Gastrocnemius medialis (tissue), 4 donors: ENCODE results near the gene AK8. TPM values are rescaled to one million over a fixed set of nuclear protein-coding genes. Genes with fewer than 3 reads are reported as not detected.

Source experiments
- ATAC-seq, 2 donors: fragments of 150-250 bp; one replicate each; pipeline ENCODE4 v1.9.1; 2016
- DNase-seq, 2 donors: peaks; one replicate each; pipeline ENCODE4 v3.0.0-alpha.2; 2019
- H3K27ac ChIP-seq, 4 donors: fragments of 200-600 bp; sonication (generic); 1 replicate in 1 of 4; 2 replicates in 3 of 4; pipeline ENCODE4 v1.5.1; 2016 to 2018; ENCODE audit warnings: mild to moderate bottlenecking in 2 of 4, moderate library complexity in 1 of 4
- H3K27me3 ChIP-seq, 3 donors: fragments of 200-600 bp; sonication (generic) in 2 of 3; 1 replicate in 1 of 3; 2 replicates in 2 of 3; pipeline versions ENCODE4 v1.5.1 to v1.6.0; 2016 to 2019; ENCODE audit warnings: mild to moderate bottlenecking in 1 of 3, moderate library complexity in 1 of 3
- H3K36me3 ChIP-seq, 2 donors: fragments of 200-600 bp; sonication (generic) in 1 of 2; one replicate each; pipeline ENCODE4 v1.5.1; 2017 to 2018
- H3K4me1 ChIP-seq, 2 donors: fragments of 200-600 bp; sonication (generic) in 1 of 2; one replicate each; pipeline ENCODE4 v1.5.1; 2016 to 2017; ENCODE audit warnings: mild to moderate bottlenecking in 2 of 2
- H3K4me3 ChIP-seq, 4 donors: fragments of 200-600 bp; sonication (generic) in 3 of 4; 1 replicate in 1 of 4; 2 replicates in 3 of 4; pipeline ENCODE4 v1.5.1; 2016 to 2019; ENCODE audit warnings: mild to moderate bottlenecking in 2 of 4
- H3K9me3 ChIP-seq, 3 donors: fragments of 200-600 bp; sonication (generic) in 2 of 3; 1 replicate in 1 of 3; 2 replicates in 2 of 3; pipeline ENCODE4 v1.5.1; 2016 to 2019
- POLR2A ChIP-seq, 2 donors: fragments of 450-650 bp; IDR thresholded peaks; one replicate each; pipeline ENCODE4 v1.6.1; 2017; ENCODE audit warnings: antibody characterized with exemption in 2 of 2, mild to moderate bottlenecking in 2 of 2, moderate library complexity in 2 of 2
- in situ Hi-C, 4 donors: fragments of 200-750 bp; cut with MboI; loops; one replicate each; pipeline versions ENCODE4 v1.15.0 to v1.8.0; 2017; ENCODE audit warnings: low sequenced_read_pairs in 4 of 4
- intact Hi-C: fragments of 100-400 bp; cut with DNase I; formaldehyde crosslinking; loops from one replicate; pipeline ENCODE4 v1.15.1; 2023; ENCODE audit warnings: low total_unique reads
- total RNA-seq, 4 donors: library from RNA; depleted of rRNA; stranded (reverse); fragments of >200 nt; gene quantifications; one replicate each; pipeline versions ENCODE4 v1.1.0 to v1.2.3, GENCODE V29; 2016
- TF ChIP-seq, protein P1 (sequence below), 5 experiments: fragments of 450-650 bp in 3 of 5; fragments of 200-600 bp in 2 of 5; sonication (generic) in 2 of 5; IDR thresholded peaks in 4 of 5; conservative IDR thresholded peaks in 1 of 5; 1 replicate in 4 of 5; 2 replicates in 1 of 5; pipeline ENCODE4 v1.5.1; 2016 to 2019; ENCODE audit warnings: antibody characterized with exemption in 5 of 5, mild to moderate bottlenecking in 3 of 5, moderate library complexity in 3 of 5

Gene AK8
- total RNA-seq, 4 donors from 2014 or later, result not detected

DNA sequence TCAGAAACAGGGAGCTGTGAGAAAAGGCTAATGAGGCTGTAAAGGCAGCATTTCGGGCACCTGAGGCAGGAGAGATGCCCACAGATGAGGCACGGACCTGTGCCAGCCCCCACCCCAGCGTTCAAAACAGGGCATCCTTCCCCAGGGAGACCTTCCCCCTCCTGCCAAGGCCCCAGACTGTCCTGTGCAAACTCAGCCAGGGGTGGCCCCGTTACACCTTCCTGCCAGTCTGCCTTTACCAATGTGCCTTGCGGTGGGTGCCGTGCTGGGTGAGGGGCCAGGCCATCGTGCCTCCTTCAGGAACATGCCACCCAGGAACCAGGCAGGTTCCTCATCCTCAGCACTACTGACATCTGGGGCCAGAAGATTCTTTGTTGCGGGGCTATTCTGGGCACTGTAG is 53.9 kb downstream of the AK8 start:
- H3K27ac ChIP-seq, result no peak overlapping the region
- H3K36me3 ChIP-seq, result no peaks in the 10 kb centered on the region
- in situ Hi-C loops, result no loop called here
- TF ChIP-seq, protein P1, sequence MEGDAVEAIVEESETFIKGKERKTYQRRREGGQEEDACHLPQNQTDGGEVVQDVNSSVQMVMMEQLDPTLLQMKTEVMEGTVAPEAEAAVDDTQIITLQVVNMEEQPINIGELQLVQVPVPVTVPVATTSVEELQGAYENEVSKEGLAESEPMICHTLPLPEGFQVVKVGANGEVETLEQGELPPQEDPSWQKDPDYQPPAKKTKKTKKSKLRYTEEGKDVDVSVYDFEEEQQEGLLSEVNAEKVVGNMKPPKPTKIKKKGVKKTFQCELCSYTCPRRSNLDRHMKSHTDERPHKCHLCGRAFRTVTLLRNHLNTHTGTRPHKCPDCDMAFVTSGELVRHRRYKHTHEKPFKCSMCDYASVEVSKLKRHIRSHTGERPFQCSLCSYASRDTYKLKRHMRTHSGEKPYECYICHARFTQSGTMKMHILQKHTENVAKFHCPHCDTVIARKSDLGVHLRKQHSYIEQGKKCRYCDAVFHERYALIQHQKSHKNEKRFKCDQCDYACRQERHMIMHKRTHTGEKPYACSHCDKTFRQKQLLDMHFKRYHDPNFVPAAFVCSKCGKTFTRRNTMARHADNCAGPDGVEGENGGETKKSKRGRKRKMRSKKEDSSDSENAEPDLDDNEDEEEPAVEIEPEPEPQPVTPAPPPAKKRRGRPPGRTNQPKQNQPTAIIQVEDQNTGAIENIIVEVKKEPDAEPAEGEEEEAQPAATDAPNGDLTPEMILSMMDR (IDR thresholded peaks at IDR 0.05 in 4 of 5, conservative IDR thresholded peaks at IDR 0.05 in 1 of 5), result no peak
- no peak for TF ChIP-seq POLR2A (IDR thresholded peaks at IDR 0.05)
- no peak overlapping the region for H3K4me3 ChIP-seq
- ATAC-seq, result no peak
- intact Hi-C loops, result no loop called here
- peaks cover 4 to 16% (median 12%) of the 10 kb centered on the region in 3 donors for H3K27me3 ChIP-seq
- H3K9me3 ChIP-seq, result no peaks in the 10 kb centered on the region
- DNase-seq, result no peak
- no peaks in the 10 kb centered on the region for H3K4me1 ChIP-seq

- Histone ChIP-seq H3K9me3 (no peaks in the 10 kb centered on the region), H3K27me3 (peaks cover 10 to 20% (median 12%) of the 10 kb centered on the region in 3 donors), H3K4me3 (no peak overlapping the region), H3K4me1 (no peaks in the 10 kb centered on the region), H3K27ac (no peak overlapping the region), H3K36me3 (no peaks in the 10 kb centered on the region)
- no peak for DNase-seq
- TF ChIP-seq, protein P1 (IDR thresholded peaks at IDR 0.05 in 4 of 5, conservative IDR thresholded peaks at IDR 0.05 in 1 of 5), result no peak
- no peak for TF ChIP-seq POLR2A (IDR thresholded peaks at IDR 0.05)
- in situ Hi-C loops (no loop called here), intact Hi-C loops (no loop called here)
- no peak for ATAC-seq
Measured at GRCh38 chr9:132823370-132824145, 54.5 kb downstream of the AK8 start.

DNA sequence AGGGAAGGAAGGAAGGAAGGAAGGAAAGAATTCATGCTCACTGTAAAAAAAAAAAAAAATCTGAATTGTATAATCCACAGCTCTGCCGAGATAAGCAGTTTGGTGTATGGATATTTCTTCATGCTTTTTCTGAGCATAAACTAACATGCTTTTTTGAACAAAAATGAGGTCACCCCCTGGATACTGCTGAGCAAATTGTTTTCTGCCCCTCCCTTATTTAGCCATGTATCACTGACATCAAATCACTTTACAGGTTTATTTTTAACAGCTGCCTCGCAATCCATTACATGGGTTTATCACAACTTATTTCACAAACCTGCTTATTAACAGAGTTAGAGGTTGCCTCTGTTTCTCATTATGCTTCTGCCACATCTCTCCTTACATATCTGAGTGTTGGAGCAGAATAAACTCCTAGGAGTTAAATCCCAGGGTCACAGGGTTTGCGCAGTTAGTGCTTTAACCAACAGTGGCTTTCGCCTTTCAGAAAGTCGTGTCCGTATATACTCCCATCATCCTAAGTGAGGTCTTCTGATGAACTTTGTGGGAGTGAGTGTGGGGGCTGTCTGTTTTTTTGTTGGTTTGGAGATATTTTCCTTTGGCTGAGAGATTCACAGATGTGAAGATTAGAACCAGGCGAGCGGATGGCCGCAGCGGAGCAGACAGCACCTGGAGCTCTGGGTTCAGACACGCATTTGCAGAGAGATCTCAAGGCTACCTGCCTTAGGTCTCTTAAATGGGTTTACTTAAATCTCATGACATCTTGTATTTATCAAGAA is 57.7 kb downstream of the AK8 start:
- ATAC-seq (no peak), DNase-seq (no peak)
- H3K4me3 ChIP-seq, result no peak overlapping the region
- no peak overlapping the region for H3K27ac ChIP-seq
- TF ChIP-seq, protein P1 (IDR thresholded peaks at IDR 0.05 in 4 of 5, conservative IDR thresholded peaks at IDR 0.05 in 1 of 5), result no peak
- no peak for TF ChIP-seq POLR2A (IDR thresholded peaks at IDR 0.05)
- intact Hi-C loops, result no loop called here
- no peaks in the 10 kb centered on the region for H3K4me1 ChIP-seq
- H3K36me3 ChIP-seq, result no peaks in the 10 kb centered on the region
- peaks cover 5 to 21% (median 11%) of the 10 kb centered on the region in 3 donors for H3K27me3 ChIP-seq
- in situ Hi-C loops, result no loop called here
- H3K9me3 ChIP-seq, result no peaks in the 10 kb centered on the region

- in situ Hi-C loops (no loop called here), intact Hi-C loops (no loop called here)
- Histone ChIP-seq H3K36me3 (no peaks in the 10 kb centered on the region), H3K27ac (no peak overlapping the region), H3K9me3 (no peaks in the 10 kb centered on the region), H3K4me3 (no peak overlapping the region), H3K4me1 (no peaks in the 10 kb centered on the region), H3K27me3 (peaks cover 5 to 26% (median 11%) of the 10 kb centered on the region in 3 donors)
- DNase-seq, result no peak
- TF ChIP-seq, protein P1 (IDR thresholded peaks at IDR 0.05 in 4 of 5, conservative IDR thresholded peaks at IDR 0.05 in 1 of 5), result no peak
- TF ChIP-seq POLR2A (IDR thresholded peaks at IDR 0.05), result no peak
- ATAC-seq, result no peak
Measured at GRCh38 chr9:132818588-132818987, 59.5 kb downstream of the AK8 start.
